ENCODE data around the gene TNIK.
"Not testable (repeated sequence)": the region's sequence is repeated elsewhere in the genome, so short reads cannot be mapped to it uniquely, and the experiment has no call there.

TNIK gene

DNA sequence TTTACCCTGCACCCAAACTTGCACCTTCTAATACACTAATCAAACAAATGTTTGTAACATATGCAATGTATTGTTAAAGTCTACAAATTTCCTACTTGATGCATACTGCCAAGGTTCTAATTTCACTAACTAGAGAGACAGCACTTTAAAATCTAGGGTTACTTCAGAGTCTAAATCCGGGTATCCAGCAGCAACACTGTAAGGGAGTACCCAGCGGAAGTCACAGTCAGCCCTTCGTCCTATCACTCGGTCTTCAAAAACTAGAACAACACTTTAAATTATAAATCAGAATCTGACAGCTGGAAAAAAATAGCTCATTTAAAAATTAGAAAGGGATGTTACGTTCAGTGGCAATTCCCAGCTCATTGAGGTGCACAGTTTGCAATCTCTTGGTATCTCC is 8.3 kb downstream of the TNIK start:
- H3K4me3 ChIP-seq (ENCODE audit: low read depth, low read length) = no peak overlapping the region
- TF ChIP-seq MYC (IDR thresholded peaks at IDR 0.05; ENCODE audit: low read depth, low read length) (no peak), POLR2A (IDR thresholded peaks at IDR 0.05; ENCODE audit: extremely low read depth, insufficient read length) (no peak)
- TF ChIP-seq, protein P1, sequence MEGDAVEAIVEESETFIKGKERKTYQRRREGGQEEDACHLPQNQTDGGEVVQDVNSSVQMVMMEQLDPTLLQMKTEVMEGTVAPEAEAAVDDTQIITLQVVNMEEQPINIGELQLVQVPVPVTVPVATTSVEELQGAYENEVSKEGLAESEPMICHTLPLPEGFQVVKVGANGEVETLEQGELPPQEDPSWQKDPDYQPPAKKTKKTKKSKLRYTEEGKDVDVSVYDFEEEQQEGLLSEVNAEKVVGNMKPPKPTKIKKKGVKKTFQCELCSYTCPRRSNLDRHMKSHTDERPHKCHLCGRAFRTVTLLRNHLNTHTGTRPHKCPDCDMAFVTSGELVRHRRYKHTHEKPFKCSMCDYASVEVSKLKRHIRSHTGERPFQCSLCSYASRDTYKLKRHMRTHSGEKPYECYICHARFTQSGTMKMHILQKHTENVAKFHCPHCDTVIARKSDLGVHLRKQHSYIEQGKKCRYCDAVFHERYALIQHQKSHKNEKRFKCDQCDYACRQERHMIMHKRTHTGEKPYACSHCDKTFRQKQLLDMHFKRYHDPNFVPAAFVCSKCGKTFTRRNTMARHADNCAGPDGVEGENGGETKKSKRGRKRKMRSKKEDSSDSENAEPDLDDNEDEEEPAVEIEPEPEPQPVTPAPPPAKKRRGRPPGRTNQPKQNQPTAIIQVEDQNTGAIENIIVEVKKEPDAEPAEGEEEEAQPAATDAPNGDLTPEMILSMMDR (IDR thresholded peaks at IDR 0.05; ENCODE audit: low read depth, low read length) = no peak
- TF ChIP-seq, protein P2, sequence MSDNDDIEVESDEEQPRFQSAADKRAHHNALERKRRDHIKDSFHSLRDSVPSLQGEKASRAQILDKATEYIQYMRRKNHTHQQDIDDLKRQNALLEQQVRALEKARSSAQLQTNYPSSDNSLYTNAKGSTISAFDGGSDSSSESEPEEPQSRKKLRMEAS (IDR thresholded peaks at IDR 0.05; ENCODE audit: low read depth, low read length) = no peak
- DNase-seq (ENCODE audit: low read depth) = no peak

DNA sequence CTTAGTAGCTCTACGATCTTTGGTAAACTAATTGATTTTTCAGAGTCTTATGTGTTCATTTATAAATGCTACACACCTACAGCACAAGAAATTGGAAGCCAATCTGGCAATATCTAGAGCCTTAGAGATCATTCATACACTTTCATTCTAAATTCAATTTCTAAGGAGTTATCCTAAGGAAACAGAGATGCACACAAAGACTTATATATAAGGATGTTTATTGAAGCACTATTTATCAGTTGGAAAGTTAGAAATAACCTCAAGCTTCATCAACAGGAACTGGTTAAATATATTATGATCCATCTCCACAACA is 12.7 kb downstream of the TNIK start:
- not testable (repeated sequence) for H3K4me3 ChIP-seq (ENCODE audit: low read depth, low read length)

DNA sequence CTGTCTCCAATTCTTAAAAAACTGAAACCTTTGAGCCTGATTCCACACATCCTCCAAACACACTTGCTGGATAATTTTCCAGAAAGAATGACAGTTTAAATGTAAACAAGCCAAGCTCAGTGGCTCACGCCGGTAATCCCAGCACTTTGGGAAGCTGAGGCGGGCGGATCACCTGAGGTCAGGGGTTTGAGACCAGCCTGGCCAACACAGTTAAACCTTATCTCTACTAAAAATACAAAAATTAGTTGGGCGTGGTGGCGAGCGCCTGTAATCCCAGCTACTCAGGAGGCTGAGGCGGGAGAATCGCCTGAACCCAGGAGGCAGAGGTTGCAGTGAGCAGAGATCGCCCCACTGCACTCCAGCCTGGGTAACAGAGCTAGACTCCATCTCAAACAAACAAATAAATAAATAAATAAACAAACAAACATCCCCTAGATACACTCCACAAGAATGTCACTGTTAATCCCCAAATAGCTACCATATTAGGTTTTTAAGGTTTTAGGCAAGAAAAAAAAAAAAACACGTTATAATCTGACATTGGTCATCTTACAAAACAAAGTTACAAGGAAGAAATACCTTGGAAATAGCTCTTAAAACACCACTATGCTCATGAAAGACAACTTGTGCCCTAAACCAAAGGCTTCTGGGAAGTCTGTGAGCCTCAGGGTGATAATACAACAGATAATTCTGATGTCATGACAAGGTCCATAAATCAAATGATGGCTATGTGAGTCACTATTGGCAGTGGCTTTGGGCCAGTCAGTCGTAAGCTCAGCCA is 13.2 kb downstream of the TNIK start:
- DNase-seq (ENCODE audit: low read depth) = no peak
- TF ChIP-seq, protein P2 (IDR thresholded peaks at IDR 0.05; ENCODE audit: low read depth, low read length) = no peak
- TF ChIP-seq POLR2A (IDR thresholded peaks at IDR 0.05; ENCODE audit: extremely low read depth, insufficient read length) (no peak), MYC (IDR thresholded peaks at IDR 0.05; ENCODE audit: low read depth, low read length) (no peak)
- TF ChIP-seq, protein P1 (IDR thresholded peaks at IDR 0.05; ENCODE audit: low read depth, low read length) = no peak
- no peak overlapping the region for H3K4me3 ChIP-seq (ENCODE audit: low read depth, low read length)

More for the DNA sequence above, 12.7 kb downstream of the TNIK start:
- not testable (repeated sequence) for DNase-seq (ENCODE audit: low read depth)

DNA sequence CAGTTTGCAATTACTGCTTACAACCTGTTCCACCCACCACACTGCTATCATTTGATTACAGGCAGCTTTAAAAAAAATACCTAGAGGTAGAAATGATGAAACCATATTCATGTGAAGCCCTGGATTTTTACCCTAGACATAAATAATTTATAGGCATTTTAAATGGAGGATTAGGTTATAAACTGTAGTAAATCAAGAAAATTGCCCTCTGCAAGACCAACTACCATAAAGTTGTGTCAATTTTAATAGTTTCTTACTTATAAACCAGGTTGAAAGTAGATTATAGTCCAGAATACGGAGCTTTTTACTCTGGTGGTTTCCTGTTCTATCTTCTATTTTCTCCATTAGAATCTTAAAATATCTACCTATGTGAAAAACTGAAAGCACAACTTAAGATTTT is 13.9 kb downstream of the TNIK start:
- DNase-seq (ENCODE audit: low read depth) = no peak
- TF ChIP-seq, protein P2 (IDR thresholded peaks at IDR 0.05; ENCODE audit: low read depth, low read length) = no peak
- TF ChIP-seq, protein P1 (IDR thresholded peaks at IDR 0.05; ENCODE audit: low read depth, low read length) = no peak
- TF ChIP-seq MYC (IDR thresholded peaks at IDR 0.05; ENCODE audit: low read depth, low read length) (no peak), POLR2A (IDR thresholded peaks at IDR 0.05; ENCODE audit: extremely low read depth, insufficient read length) (no peak)

DNA sequence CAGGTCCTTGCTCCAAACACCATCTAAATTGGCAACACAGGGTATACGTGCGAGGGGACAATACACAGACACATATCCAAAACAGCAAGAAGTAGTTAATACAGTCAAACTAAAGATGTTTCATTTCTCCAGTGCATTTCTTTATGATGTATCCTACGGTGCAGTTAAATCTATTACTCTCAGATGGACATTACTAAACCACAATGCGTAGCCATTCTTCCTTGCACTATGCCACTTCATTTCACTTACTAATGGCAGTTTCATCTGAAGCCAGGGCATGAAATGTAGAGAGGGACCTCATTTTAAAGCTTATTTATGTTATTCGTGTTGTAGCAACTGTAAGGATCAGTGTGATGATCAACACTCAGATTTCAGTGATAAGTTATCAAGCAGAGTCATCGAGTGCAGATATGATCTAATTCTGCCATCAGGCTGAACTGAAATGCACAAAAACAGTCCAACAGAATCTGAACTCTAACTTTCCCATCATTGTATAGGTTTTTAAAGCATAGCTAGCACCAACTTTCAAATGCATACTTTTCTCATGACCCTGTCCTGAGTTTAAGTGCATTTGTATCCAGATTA is 14.5 kb downstream of the TNIK start:
- TF ChIP-seq, protein P2 (IDR thresholded peaks at IDR 0.05; ENCODE audit: low read depth, low read length) = no peak
- TF ChIP-seq, protein P1 (IDR thresholded peaks at IDR 0.05; ENCODE audit: low read depth, low read length) = no peak
- TF ChIP-seq MYC (IDR thresholded peaks at IDR 0.05; ENCODE audit: low read depth, low read length) (no peak), POLR2A (IDR thresholded peaks at IDR 0.05; ENCODE audit: extremely low read depth, insufficient read length) (no peak)
- H3K4me3 ChIP-seq (ENCODE audit: low read depth, low read length) = no peak overlapping the region
- no peak for DNase-seq (ENCODE audit: low read depth)

More for the DNA sequence above, 13.9 kb downstream of the TNIK start:
- no peak overlapping the region for H3K4me3 ChIP-seq (ENCODE audit: low read depth, low read length)

DNA sequence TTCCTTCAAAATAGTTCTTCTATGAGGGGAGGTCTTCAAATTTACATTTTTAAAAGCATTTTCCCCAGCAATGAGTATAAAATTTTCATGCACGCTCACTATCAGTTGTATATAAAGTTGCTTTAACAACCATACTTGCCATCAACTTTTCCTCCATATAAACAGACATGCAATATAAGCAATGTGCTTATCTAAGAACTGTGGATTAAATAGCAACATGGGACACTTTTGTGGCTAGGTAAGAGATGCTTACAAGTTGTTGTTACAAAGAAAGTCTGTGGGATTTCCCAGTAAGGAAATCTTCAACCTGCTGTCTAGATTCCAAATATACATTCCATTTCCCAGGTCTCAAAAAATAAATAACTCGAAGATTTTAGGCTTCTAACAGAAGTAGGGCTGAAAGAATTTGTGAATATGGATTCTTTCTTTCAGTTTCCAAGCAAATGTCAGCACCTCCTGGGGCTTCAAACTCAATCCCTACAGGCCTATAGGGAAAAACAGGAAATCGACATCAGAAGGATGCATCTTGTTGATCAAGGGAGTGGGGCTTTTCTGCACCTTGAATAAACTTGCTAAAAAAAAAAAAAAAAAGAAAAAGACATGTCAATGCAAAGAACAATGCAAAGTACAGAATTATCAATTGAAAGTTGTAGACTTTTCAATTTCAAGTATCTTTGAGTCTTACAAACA is 16.1 kb downstream of the TNIK start:
- H3K4me3 ChIP-seq (ENCODE audit: low read depth, low read length) = no peak overlapping the region
- DNase-seq (ENCODE audit: low read depth) = no peak
- TF ChIP-seq, protein P1 (IDR thresholded peaks at IDR 0.05; ENCODE audit: low read depth, low read length) = no peak
- TF ChIP-seq MYC (IDR thresholded peaks at IDR 0.05; ENCODE audit: low read depth, low read length) = no peak
- TF ChIP-seq, protein P2 (IDR thresholded peaks at IDR 0.05; ENCODE audit: low read depth, low read length) = no peak
- no peak for TF ChIP-seq POLR2A (IDR thresholded peaks at IDR 0.05; ENCODE audit: extremely low read depth, insufficient read length)

Data from NB4 (cell line).